Retina (tissue), 1 donor: Measurements from ENCODE around the gene CDH4.
A peak's percentile ranks its signal among the peaks of the same experiment; 100 is the strongest.
"Not testable (repeated sequence)": the region's sequence is repeated elsewhere in the genome, so short reads cannot be mapped to it uniquely, and the experiment has no call there.

Source experiments
- DNase-seq: peaks from one replicate; pipeline ENCODE4 v3.0.0-alpha.2; 2016

The CDH4 gene

GRCh38 chr20:61979090-61979489 lies 727.0 kb downstream of the CDH4 start:
- DNase-seq: no peak

- DNase-seq: no peak
Observed at GRCh38 chr20:61979701-61980635, 727.9 kb downstream of the CDH4 start.

- DNase-seq: peak; percentile 37
Observed at GRCh38 chr20:61980647-61981583, 728.9 kb downstream of the CDH4 start.

- not testable (repeated sequence) for DNase-seq
Observed at GRCh38 chr20:61981691-61982090, 729.6 kb downstream of the CDH4 start.

- no peak for DNase-seq
Observed at GRCh38 chr20:61982191-61982950, 730.3 kb downstream of the CDH4 start.

- DNase-seq: no peak
Observed at GRCh38 chr20:61982951-61983315, 730.9 kb downstream of the CDH4 start.

GRCh38 chr20:61983965-61984364 lies 731.9 kb downstream of the CDH4 start:
- DNase-seq: peak; percentile 16

GRCh38 chr20:61984431-61984830 lies 732.4 kb downstream of the CDH4 start:
- DNase-seq: not testable (repeated sequence)

GRCh38 chr20:61985096-61985495 lies 733.0 kb downstream of the CDH4 start:
- no peak for DNase-seq

GRCh38 chr20:61986762-61987321 lies 734.8 kb downstream of the CDH4 start:
- no peak for DNase-seq

- no peak for DNase-seq
Observed at GRCh38 chr20:61988665-61989064, 736.6 kb downstream of the CDH4 start.

GRCh38 chr20:61989741-61990140 lies 737.7 kb downstream of the CDH4 start:
- no peak for DNase-seq
